ENCODE data around the gene FAM187B. TPM values are rescaled to one million over a fixed set of nuclear protein-coding genes. Genes with fewer than 3 reads are reported as not detected.

Gene FAM187B
- total RNA-seq, 1 donor from 2014 or later: not detected

DNA sequence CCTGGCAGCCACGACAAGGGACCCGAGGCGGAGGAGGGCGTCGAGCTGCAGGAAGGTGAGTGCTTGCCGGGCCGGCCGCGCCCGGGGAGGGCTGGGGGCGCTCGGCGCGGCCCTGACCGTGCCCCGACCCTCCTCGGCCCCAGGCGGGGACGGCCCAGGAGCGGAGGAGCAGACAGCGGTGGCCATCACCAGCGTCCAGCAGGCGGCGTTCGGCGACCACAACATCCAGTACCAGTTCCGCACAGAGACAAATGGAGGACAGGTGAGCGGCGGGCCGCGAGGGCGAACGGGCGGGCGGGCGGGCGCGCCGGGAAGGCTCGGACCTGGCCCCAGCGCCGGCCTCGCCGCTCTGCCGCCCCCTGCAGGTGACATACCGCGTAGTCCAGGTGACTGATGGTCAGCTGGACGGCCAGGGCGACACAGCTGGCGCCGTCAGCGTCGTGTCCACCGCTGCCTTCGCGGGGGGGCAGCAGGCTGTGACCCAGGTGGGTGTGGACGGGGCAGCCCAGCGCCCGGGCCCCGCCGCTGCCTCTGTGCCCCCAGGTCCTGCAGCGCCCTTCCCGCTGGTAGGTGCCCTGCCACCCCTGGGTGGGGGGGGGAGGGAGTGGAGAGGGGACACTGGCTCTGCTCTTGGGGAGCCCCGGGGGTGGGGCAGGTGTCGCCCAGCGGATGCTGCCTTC, 41.0 kb upstream of the FAM187B start:
- no peak for DNase-seq (ENCODE audit: extremely low spot score in 2 of 2)
- TF ChIP-seq, protein P1, sequence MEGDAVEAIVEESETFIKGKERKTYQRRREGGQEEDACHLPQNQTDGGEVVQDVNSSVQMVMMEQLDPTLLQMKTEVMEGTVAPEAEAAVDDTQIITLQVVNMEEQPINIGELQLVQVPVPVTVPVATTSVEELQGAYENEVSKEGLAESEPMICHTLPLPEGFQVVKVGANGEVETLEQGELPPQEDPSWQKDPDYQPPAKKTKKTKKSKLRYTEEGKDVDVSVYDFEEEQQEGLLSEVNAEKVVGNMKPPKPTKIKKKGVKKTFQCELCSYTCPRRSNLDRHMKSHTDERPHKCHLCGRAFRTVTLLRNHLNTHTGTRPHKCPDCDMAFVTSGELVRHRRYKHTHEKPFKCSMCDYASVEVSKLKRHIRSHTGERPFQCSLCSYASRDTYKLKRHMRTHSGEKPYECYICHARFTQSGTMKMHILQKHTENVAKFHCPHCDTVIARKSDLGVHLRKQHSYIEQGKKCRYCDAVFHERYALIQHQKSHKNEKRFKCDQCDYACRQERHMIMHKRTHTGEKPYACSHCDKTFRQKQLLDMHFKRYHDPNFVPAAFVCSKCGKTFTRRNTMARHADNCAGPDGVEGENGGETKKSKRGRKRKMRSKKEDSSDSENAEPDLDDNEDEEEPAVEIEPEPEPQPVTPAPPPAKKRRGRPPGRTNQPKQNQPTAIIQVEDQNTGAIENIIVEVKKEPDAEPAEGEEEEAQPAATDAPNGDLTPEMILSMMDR (IDR thresholded peaks at IDR 0.05): peak; percentile 3 to 48 (median 34)
- TF ChIP-seq POLR2AphosphoS5 (IDR thresholded peaks at IDR 0.05; ENCODE audit: insufficient read depth in 1 of 2, low read depth in 1 of 2) (peak in 1 of 2 donors; percentile 34), POLR2A (IDR thresholded peaks at IDR 0.05) (no peak)
- Histone ChIP-seq H3K27me3 (no peaks in the 10 kb centered on the region), H3K4me1 (peaks cover 55% of the 10 kb centered on the region), H3K36me3 (peaks cover 8 to 43% of the 10 kb centered on the region in 2 donors), H3K4me3 (peak overlapping the region; percentile 66 to 76), H3K9me3 (no peaks in the 10 kb centered on the region), H3K27ac (peak overlapping the region; percentile 89)
- intact Hi-C loops (cut with DNase I): loop anchor here (5.0 to 10.0 kb wide), 2 partner anchors 127 to 205 kb away; partner anchors contain the start of gene FXYD7

- Histone ChIP-seq H3K27me3 (no peaks in the 10 kb centered on the region), H3K27ac (peak within 1 kb of the TSS; percentile 89), H3K9me3 (no peaks in the 10 kb centered on the region), H3K36me3 (peaks cover 4 to 35% of the 10 kb centered on the region in 2 donors), H3K4me1 (peaks cover 56% of the 10 kb centered on the region), H3K4me3 (peak within 1 kb of the TSS; percentile 66 to 76)
- DNase-seq (ENCODE audit: extremely low spot score in 2 of 2): no peak
- TF ChIP-seq, protein P1 (IDR thresholded peaks at IDR 0.05): no peak
- TF ChIP-seq POLR2AphosphoS5 (IDR thresholded peaks at IDR 0.05; ENCODE audit: insufficient read depth in 1 of 2, low read depth in 1 of 2): no peak
- TF ChIP-seq POLR2A (IDR thresholded peaks at IDR 0.05): no peak
- intact Hi-C loops (cut with DNase I): loop anchor here (5.0 kb wide), 1 partner anchor 126 kb away; the partner anchor contains the start of gene FXYD7
Observed at GRCh38 chr19:35268536-35269437, 40.2 kb upstream of the FAM187B start, which contains the start of gene USF2. USF2 (plus strand) TSS chr19:35268962; CDS start chr19:35269102, 140 bp downstream.

DNA sequence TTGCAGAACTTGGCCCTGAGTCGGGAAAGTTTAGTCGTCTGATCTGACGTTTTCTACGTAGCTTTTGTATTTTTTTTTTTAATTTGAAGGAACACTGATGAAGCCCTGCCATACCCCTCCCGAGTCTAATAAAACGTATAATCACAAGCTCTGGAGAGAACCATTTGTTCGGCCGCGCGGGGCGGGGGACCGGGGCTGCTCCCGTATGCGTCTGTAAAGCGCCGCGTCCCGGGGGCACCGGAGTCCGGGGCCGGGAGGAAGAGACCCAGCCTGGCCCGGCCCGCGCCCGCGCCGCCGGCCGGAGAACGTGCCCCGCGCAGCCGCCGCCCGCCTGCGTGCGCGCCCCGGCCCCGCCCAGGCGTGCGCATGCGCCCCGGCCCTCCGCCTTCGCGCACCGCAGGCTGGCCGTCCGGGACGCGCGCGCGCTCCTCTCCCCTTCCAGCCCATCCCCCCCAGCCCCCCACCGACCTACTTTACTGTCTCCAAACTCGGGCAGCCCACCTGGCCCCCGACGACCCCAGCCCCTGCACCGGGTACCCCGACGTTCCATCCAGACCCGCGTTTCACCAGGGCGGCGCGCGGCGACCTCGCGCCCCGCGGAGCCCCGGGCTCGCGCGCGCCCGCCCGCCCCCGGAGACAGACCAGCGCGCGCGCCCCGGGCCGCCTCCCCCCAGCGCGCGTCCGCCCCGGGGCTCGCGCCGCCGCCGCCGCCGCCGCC, 39.4 kb upstream of the FAM187B start:
- intact Hi-C loops (cut with DNase I): loop anchor here (5.0 kb wide), 1 partner anchor 126 kb away; the partner anchor contains the start of gene FXYD7
- TF ChIP-seq, protein P1 (IDR thresholded peaks at IDR 0.05): no peak
- TF ChIP-seq POLR2AphosphoS5 (IDR thresholded peaks at IDR 0.05; ENCODE audit: insufficient read depth in 1 of 2, low read depth in 1 of 2): peak in 1 of 2 donors; percentile 89
- TF ChIP-seq POLR2A (IDR thresholded peaks at IDR 0.05): peak in 1 of 2 donors; percentile 86
- no peaks in the 10 kb centered on the region for H3K9me3 ChIP-seq
- no peak for DNase-seq (ENCODE audit: extremely low spot score in 2 of 2)
- H3K4me1 ChIP-seq: peaks cover 56% of the 10 kb centered on the region
- H3K27ac ChIP-seq: peak overlapping the region; percentile 89
- peaks cover 3 to 28% of the 10 kb centered on the region in 2 donors for H3K36me3 ChIP-seq
- peak overlapping the region; percentile 66 to 76 for H3K4me3 ChIP-seq
- H3K27me3 ChIP-seq: no peaks in the 10 kb centered on the region

GRCh38 chr19:35267353-35267817, 38.8 kb upstream of the FAM187B start:
- TF ChIP-seq, protein P1 (IDR thresholded peaks at IDR 0.05): no peak
- TF ChIP-seq POLR2AphosphoS5 (IDR thresholded peaks at IDR 0.05; ENCODE audit: insufficient read depth in 1 of 2, low read depth in 1 of 2) (no peak), POLR2A (IDR thresholded peaks at IDR 0.05) (no peak)
- peak overlapping the region; percentile 89 for H3K27ac ChIP-seq
- peaks cover 3 to 24% of the 10 kb centered on the region in 2 donors for H3K36me3 ChIP-seq
- H3K9me3 ChIP-seq: no peaks in the 10 kb centered on the region
- peak overlapping the region; percentile 66 to 76 for H3K4me3 ChIP-seq
- DNase-seq (ENCODE audit: extremely low spot score in 2 of 2): no peak
- intact Hi-C loops (cut with DNase I): loop anchor here (5.0 kb wide), 1 partner anchor 125 kb away; the partner anchor contains the start of gene FXYD7
- no peaks in the 10 kb centered on the region for H3K27me3 ChIP-seq
- H3K4me1 ChIP-seq: peaks cover 57% of the 10 kb centered on the region
